ENCODE results near the gene NENF.

The NENF gene

DNA sequence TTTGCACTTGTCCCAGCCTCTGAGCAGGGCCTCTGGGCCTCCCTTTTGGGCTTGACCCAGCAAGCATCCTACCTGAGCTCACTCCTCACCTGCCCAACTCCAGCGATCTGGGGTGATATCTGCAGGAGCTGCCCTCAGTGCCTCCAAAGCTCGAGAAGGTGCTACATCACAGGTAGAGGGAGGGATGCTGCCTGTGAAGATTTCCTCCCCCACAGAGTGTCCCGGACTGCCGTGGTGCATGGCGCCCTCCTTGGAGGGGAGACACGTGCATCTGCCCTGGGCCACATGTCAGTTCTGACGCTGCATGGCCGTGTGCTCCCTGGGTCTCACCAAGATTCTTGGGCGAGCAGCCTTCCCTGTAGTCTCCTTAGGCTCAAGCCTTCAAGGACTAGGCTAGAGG, 27.7 kb downstream of the NENF start:
- H4K20me1 ChIP-seq (ENCODE audit: insufficient read depth, low read length) = no peaks in the 10 kb centered on the region
- no peaks in the 10 kb centered on the region for H3K79me2 ChIP-seq (ENCODE audit: insufficient read depth, low read length)
- H3K4me1 ChIP-seq (ENCODE audit: insufficient read depth, low read length, severe bottlenecking) = no peaks in the 10 kb centered on the region
- no peaks in the 10 kb centered on the region for H3K9me2 ChIP-seq (ENCODE audit: low read depth, low read length)
- H3K9ac ChIP-seq (ENCODE audit: low read length) = no peak overlapping the region
- H2AFZ ChIP-seq (ENCODE audit: low read length) = no peak overlapping the region
- no peak overlapping the region for H3K4me3 ChIP-seq (ENCODE audit: low read depth, low read length, poor library complexity, severe bottlenecking)
- no peaks in the 10 kb centered on the region for H3K36me3 ChIP-seq (ENCODE audit: insufficient read depth, low read length)
- no peaks in the 10 kb centered on the region for H3K27me3 ChIP-seq (ENCODE audit: insufficient read depth, low read length)
- H3K9me3 ChIP-seq (ENCODE audit: low read length) = 0 out of 2 replicates have a peak, but pooled peaks cover 2% of the 10 kb centered on the region
- H3K27ac ChIP-seq (ENCODE audit: low read depth, low read length, poor library complexity, severe bottlenecking) = no peak overlapping the region
- no peak overlapping the region for H3K4me2 ChIP-seq (ENCODE audit: low read length)
- H3F3A ChIP-seq (ENCODE audit: insufficient read depth, low read length) = no peaks in the 10 kb centered on the region
- TF ChIP-seq, protein P1, sequence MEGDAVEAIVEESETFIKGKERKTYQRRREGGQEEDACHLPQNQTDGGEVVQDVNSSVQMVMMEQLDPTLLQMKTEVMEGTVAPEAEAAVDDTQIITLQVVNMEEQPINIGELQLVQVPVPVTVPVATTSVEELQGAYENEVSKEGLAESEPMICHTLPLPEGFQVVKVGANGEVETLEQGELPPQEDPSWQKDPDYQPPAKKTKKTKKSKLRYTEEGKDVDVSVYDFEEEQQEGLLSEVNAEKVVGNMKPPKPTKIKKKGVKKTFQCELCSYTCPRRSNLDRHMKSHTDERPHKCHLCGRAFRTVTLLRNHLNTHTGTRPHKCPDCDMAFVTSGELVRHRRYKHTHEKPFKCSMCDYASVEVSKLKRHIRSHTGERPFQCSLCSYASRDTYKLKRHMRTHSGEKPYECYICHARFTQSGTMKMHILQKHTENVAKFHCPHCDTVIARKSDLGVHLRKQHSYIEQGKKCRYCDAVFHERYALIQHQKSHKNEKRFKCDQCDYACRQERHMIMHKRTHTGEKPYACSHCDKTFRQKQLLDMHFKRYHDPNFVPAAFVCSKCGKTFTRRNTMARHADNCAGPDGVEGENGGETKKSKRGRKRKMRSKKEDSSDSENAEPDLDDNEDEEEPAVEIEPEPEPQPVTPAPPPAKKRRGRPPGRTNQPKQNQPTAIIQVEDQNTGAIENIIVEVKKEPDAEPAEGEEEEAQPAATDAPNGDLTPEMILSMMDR (IDR thresholded peaks at IDR 0.05; ENCODE audit: low read length) = no peak
- TF ChIP-seq EZH2 (IDR thresholded peaks at IDR 0.05; ENCODE audit: borderline replicate concordance, low read length) = no peak

DNA sequence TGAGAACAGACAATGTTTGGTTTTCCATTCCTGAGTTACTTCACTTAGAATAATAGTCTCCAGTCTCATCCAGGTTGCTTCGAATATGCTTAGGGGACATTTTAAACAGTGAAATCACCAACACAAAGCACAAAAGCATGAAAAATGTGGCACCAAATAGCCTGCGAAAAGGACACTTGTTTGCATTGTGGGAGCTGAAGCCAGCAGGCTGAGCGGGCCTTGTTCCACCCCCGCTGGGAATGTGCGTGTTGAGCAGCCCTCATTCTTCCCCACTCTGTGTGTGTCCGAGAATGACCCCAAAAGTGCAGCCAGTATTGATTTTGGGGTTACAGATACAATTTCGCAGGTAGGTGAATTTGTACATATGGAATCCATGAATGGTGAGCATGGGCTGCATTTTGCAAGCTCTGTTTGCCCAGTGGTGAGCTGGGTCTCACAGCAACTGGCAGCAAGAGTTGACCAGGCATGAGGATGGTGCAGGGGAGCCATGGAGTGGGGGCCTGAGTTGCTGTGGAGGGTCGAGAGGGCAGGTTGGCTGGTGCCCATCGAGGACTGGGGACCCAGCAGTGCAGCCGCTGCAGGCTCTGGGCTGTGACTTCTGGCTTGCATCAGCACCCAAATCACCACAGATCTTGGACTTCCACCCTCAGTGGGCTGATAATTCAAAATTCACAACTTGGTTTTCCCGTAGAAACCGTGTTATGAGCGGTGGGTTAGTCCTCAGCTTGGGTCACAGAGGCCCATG, 29.4 kb downstream of the NENF start:
- no peak overlapping the region for H3K9ac ChIP-seq (ENCODE audit: low read length)
- no peaks in the 10 kb centered on the region for H4K20me1 ChIP-seq (ENCODE audit: insufficient read depth, low read length)
- H3K4me2 ChIP-seq (ENCODE audit: low read length) = no peak overlapping the region
- no peak overlapping the region for H3K27ac ChIP-seq (ENCODE audit: low read depth, low read length, poor library complexity, severe bottlenecking)
- TF ChIP-seq, protein P1 (IDR thresholded peaks at IDR 0.05; ENCODE audit: low read length) = no peak
- TF ChIP-seq EZH2 (IDR thresholded peaks at IDR 0.05; ENCODE audit: borderline replicate concordance, low read length) = no peak
- H3K27me3 ChIP-seq (ENCODE audit: insufficient read depth, low read length) = no peaks in the 10 kb centered on the region
- no peaks in the 10 kb centered on the region for H3F3A ChIP-seq (ENCODE audit: insufficient read depth, low read length)
- H3K9me2 ChIP-seq (ENCODE audit: low read depth, low read length) = no peaks in the 10 kb centered on the region
- H3K9me3 ChIP-seq (ENCODE audit: low read length) = 0 out of 2 replicates have a peak, but pooled peaks cover 2% of the 10 kb centered on the region
- H3K36me3 ChIP-seq (ENCODE audit: insufficient read depth, low read length) = no peaks in the 10 kb centered on the region
- no peak overlapping the region for H2AFZ ChIP-seq (ENCODE audit: low read length)
- no peaks in the 10 kb centered on the region for H3K4me1 ChIP-seq (ENCODE audit: insufficient read depth, low read length, severe bottlenecking)
- no peaks in the 10 kb centered on the region for H3K79me2 ChIP-seq (ENCODE audit: insufficient read depth, low read length)
- H3K4me3 ChIP-seq (ENCODE audit: low read depth, low read length, poor library complexity, severe bottlenecking) = no peak overlapping the region

DNA sequence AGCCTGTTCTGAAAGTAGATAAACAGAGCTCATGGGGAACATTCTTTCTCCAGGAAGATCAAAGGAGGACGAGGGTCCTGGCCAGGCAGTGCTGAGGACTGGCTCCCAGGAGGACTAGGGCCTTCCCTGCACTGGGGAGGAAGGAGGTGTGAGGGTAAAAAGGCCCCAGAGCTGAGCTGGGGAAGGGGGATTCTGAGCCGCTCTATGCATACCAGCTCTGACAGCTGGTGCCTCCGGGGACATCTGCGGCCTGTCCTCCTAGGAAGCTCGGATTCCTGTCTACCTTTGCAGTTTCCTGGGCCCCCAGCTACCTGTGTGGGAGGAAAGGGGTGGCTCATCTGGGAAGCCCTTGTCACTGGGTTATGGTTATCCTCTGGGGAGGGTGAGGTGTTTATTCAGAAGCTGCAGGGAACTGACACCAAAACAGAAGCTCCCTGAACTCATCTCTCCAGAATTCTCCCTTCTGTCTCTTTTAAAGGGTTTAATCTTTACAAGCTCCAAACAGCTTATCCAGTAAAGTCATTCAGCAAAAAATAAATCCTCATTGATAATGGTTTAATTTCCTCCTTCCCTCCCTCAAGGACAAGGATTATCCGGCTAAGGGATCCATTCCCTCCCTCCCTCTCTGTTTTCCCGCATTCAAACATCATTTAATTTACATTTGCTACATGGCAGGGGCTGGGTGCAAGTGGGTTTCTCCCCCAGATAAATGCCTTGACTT, 31.0 kb downstream of the NENF start:
- Histone ChIP-seq H3K9ac (ENCODE audit: low read length) (no peak overlapping the region), H3K4me3 (ENCODE audit: low read depth, low read length, poor library complexity, severe bottlenecking) (no peak overlapping the region), H3K79me2 (ENCODE audit: insufficient read depth, low read length) (no peaks in the 10 kb centered on the region), H3K9me3 (ENCODE audit: low read length) (no peaks in the 10 kb centered on the region), H3K4me1 (ENCODE audit: insufficient read depth, low read length, severe bottlenecking) (no peaks in the 10 kb centered on the region), H3K36me3 (ENCODE audit: insufficient read depth, low read length) (no peaks in the 10 kb centered on the region), H3K9me2 (ENCODE audit: low read depth, low read length) (no peaks in the 10 kb centered on the region), H3K27me3 (ENCODE audit: insufficient read depth, low read length) (no peaks in the 10 kb centered on the region), H2AFZ (ENCODE audit: low read length) (no peak overlapping the region), H3F3A (ENCODE audit: insufficient read depth, low read length) (no peaks in the 10 kb centered on the region), H3K27ac (ENCODE audit: low read depth, low read length, poor library complexity, severe bottlenecking) (no peak overlapping the region), H3K4me2 (ENCODE audit: low read length) (no peak overlapping the region), H4K20me1 (ENCODE audit: insufficient read depth, low read length) (no peaks in the 10 kb centered on the region)
- TF ChIP-seq, protein P1 (IDR thresholded peaks at IDR 0.05; ENCODE audit: low read length) = no peak
- no peak for TF ChIP-seq EZH2 (IDR thresholded peaks at IDR 0.05; ENCODE audit: borderline replicate concordance, low read length)
